ENCODE results near the gene KRT12. TPM values are rescaled to one million over a fixed set of nuclear protein-coding genes. Genes with fewer than 3 reads are reported as not detected.

KRT12 gene
- total RNA-seq, 6 experiments from 2014 or later = not detected

DNA sequence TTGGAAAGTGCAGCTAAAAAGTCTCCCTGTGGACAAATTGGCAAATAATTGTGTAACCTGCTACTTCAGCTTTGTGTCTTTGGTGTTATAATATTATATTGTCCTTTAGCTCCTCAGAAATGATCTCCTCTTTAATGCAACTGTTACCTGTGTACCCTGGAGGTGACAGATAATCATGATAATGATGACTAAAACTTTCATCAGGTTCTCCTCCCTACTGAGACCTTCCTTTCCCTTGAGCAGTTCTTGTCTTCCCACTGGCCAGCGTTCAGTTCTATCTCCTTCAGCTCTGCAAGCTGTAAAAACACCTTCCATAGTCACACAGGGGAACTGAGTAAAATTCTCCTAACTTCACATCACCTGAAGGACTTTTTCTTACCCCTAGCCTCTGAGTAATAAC is 14.7 kb downstream of the KRT12 start:
- DNase-seq = no peak
- no peaks in the 10 kb centered on the region for H3K36me3 ChIP-seq
- H3K9me3 ChIP-seq = no peaks in the 10 kb centered on the region
- no peak overlapping the region for H3K27ac ChIP-seq
- 58% methylated on average over 1 of the region's 1 CpG for WGBS (ENCODE audit: insufficient coverage, low coverage, low lambda C conversion rate, missing lambda C conversion rate)
- H3K4me3 ChIP-seq = no peak overlapping the region
- no peak for ATAC-seq
- no peaks in the 10 kb centered on the region for H3K27me3 ChIP-seq
- TF ChIP-seq, protein P1, sequence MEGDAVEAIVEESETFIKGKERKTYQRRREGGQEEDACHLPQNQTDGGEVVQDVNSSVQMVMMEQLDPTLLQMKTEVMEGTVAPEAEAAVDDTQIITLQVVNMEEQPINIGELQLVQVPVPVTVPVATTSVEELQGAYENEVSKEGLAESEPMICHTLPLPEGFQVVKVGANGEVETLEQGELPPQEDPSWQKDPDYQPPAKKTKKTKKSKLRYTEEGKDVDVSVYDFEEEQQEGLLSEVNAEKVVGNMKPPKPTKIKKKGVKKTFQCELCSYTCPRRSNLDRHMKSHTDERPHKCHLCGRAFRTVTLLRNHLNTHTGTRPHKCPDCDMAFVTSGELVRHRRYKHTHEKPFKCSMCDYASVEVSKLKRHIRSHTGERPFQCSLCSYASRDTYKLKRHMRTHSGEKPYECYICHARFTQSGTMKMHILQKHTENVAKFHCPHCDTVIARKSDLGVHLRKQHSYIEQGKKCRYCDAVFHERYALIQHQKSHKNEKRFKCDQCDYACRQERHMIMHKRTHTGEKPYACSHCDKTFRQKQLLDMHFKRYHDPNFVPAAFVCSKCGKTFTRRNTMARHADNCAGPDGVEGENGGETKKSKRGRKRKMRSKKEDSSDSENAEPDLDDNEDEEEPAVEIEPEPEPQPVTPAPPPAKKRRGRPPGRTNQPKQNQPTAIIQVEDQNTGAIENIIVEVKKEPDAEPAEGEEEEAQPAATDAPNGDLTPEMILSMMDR (IDR thresholded peaks at IDR 0.05) = no peak
- TF ChIP-seq POLR2A (IDR thresholded peaks at IDR 0.05) = no peak
- H3K4me1 ChIP-seq = no peaks in the 10 kb centered on the region
- intact Hi-C loops (cut with DNase I) = no loop called here

DNA sequence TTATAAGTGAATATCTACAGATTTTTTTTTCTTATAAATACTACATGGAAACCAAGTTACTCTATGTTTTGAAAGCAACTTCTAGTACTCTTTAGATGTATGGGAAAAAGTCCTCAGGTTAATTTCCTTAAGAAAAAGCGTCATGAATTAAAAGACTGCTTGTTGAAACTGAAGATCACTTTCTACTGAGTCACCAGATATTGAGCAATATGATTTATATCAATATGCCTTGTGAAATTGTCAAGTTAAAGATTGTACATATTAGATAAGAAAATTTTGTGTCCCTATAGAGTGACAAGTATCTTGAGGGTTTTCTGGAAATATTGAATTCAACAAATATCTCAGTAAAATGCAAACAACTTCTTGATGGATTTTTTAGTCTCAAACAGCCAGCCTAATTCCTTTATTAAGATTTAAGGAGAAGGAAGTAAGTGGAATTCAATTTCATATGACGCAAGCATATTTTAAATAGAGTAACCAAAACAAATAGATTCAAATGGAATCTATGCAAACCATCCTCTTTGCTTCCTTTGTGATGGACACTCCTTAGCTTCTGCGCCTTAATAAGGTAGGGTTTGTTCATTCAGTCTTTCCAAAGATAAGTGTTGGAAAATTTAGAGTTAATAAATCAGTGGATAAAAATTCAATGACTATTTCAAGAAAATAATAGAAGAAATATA is 16.6 kb downstream of the KRT12 start:
- Histone ChIP-seq H3K4me3 (no peak overlapping the region), H3K27ac (no peak overlapping the region), H3K4me1 (no peaks in the 10 kb centered on the region), H3K36me3 (no peaks in the 10 kb centered on the region), H3K27me3 (no peaks in the 10 kb centered on the region), H3K9me3 (no peaks in the 10 kb centered on the region)
- DNase-seq = no peak
- intact Hi-C loops (cut with DNase I) = no loop called here
- no peak for ATAC-seq
- WGBS (ENCODE audit: insufficient coverage, low coverage, low lambda C conversion rate, missing lambda C conversion rate) = 83% methylated on average over 3 of the region's 3 CpGs
- TF ChIP-seq, protein P1 (IDR thresholded peaks at IDR 0.05) = no peak
- TF ChIP-seq POLR2A (IDR thresholded peaks at IDR 0.05) = no peak

DNA sequence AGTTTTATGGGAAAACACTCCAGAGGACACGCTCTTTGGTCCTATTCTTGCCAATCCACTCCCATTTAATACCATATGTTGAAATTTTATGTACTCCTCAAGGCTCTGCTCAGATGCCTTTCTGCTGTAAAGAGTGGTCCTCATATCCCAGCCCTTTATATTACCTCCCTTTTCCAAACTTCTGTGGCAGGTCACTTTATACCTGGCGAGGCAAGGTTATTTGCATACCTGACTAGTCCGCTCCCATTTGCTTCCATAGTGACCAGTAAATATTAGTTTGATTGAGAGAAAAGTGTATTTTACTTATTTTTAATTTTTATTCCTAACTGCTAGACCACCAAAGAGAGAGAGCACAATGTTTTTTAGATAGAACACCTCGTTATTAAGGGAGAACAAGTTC is 17.3 kb downstream of the KRT12 start:
- no peaks in the 10 kb centered on the region for H3K36me3 ChIP-seq
- no peaks in the 10 kb centered on the region for H3K9me3 ChIP-seq
- H3K4me1 ChIP-seq = no peaks in the 10 kb centered on the region
- no peaks in the 10 kb centered on the region for H3K27me3 ChIP-seq
- DNase-seq (no peak), ATAC-seq (no peak)
- intact Hi-C loops (cut with DNase I) = no loop called here
- 65% methylated on average over 3 of the region's 4 CpGs for WGBS (ENCODE audit: insufficient coverage, low coverage, low lambda C conversion rate, missing lambda C conversion rate)
- TF ChIP-seq POLR2A (IDR thresholded peaks at IDR 0.05) = no peak
- TF ChIP-seq, protein P1 (IDR thresholded peaks at IDR 0.05) = no peak
- H3K27ac ChIP-seq = no peak overlapping the region
- H3K4me3 ChIP-seq = no peak overlapping the region

GRCh38 chr17:40848583-40849235 is 18.3 kb downstream of the KRT12 start:
- WGBS (ENCODE audit: insufficient coverage, low coverage, low lambda C conversion rate, missing lambda C conversion rate) = 85% methylated on average over 1 of the region's 1 CpG
- no peaks in the 10 kb centered on the region for H3K27me3 ChIP-seq
- H3K36me3 ChIP-seq = no peaks in the 10 kb centered on the region
- ATAC-seq (no peak), DNase-seq (no peak)
- H3K4me1 ChIP-seq = no peaks in the 10 kb centered on the region
- no peak for TF ChIP-seq POLR2A (IDR thresholded peaks at IDR 0.05)
- TF ChIP-seq, protein P1 (IDR thresholded peaks at IDR 0.05) = no peak
- H3K27ac ChIP-seq = no peak overlapping the region
- no peaks in the 10 kb centered on the region for H3K9me3 ChIP-seq
- no peak overlapping the region for H3K4me3 ChIP-seq
- intact Hi-C loops (cut with DNase I) = no loop called here

All from right lobe of liver (tissue), 6 donors.